ENCODE measurements around the gene NEU4. TPM values are rescaled to one million over a fixed set of nuclear protein-coding genes. Genes with fewer than 3 reads are reported as not detected.
A peak's percentile ranks its signal among the peaks of the same experiment; 100 is the strongest.
"Not testable (repeated sequence)": the region's sequence is repeated elsewhere in the genome, so short reads cannot be mapped to it uniquely, and the experiment has no call there.

NEU4 gene
- total RNA-seq, result 9.4 TPM

DNA sequence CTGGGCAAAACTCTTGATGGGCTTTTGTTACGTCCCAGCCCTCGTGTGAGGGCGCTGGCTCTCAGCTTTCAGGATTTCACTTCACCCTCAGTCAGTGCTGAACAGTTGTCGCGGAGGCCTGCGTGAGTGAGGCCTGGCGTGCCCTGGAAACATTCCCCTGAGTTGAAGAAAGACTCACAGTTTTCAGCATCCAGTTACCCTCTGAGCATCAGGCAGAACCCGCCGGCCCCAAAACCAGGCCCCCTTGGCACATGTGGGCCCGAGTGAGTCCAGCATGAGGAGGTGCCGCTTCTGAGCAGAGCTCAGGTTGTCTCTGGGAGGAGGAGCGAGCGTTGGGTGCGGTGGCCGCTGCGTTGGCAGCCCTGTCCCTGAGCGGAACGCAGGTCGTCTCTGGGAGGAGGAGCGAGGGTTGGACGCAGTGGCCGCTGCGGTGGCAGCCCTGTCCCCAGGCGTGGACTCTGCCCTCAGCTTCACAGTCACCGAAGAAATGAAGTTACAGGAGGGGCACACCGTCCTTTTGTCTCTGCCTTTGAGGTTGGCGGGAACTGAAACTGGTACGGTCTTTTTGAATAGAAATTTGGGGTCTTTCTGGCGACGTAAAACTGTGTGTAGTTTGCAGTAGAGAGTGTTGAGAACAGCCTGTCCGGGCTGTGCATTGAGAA, at the start of gene NEU4:
NEU4 (plus strand) TSS at position 473 of the 662 bp plus-strand sequence. CDS start 5,292 bp downstream, outside the sequence.
- DNase-seq, result peak; percentile 78

GRCh38 chr2:241759893-241760292, 49.1 kb upstream of the NEU4 start:
- DNase-seq, result not testable (repeated sequence)

GRCh38 chr2:241760301-241760771, 48.7 kb upstream of the NEU4 start:
- DNase-seq, result no peak

DNA sequence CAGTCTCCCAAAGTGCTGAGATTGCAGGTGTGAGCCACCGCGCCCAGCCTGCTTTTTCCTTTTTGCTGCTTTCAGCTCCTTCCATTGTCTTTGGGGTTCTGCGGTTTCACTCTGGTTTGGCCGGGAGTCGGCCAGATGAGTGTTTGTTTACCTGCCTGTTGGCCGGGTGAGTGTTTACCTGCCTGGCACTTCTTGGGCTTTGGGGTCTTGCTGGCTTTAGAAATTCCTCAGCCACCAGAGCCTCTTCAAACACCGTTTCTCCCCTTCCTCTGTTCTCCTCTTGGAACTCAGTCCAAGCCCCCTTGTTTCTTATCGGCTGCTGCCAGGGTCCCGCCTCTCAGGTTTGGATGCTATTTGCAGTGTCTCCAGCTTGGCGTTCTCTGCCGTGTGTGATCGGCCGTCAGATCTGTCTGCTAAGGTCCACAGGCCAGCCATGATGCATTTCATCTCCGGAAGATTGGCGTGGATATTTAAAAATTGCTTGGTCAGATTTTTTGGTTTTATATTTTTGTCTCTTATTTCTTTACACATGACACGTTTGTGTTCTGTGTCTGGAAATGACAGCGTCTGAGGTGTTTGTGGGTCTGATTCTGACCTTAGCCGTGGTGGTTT, 46.6 kb upstream of the NEU4 start:
- DNase-seq, result no peak

DNA sequence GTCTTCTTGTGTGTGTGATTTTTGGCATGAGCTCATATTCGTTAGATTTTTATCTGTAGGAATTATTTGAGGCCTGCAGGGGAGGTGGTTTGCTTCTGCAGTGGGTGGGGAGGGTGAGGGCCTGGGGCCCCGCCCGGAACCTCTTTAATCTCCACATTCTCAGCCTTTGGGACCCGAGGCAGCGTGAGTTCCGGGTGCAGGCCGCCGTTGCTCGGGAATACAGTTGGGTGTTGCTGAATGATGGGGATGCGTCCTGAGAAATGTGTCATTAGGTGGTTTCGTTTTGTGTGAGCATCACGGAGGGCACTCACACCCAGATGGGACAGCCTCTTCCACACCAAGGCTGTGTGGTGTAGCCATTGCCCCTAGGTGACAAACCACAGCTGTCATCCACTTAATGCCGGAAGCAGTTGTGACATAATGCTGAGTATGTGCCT, 46.0 kb upstream of the NEU4 start:
- DNase-seq, result no peak

- DNase-seq, result no peak
Observed at GRCh38 chr2:241763551-241764274, 45.3 kb upstream of the NEU4 start.

DNA sequence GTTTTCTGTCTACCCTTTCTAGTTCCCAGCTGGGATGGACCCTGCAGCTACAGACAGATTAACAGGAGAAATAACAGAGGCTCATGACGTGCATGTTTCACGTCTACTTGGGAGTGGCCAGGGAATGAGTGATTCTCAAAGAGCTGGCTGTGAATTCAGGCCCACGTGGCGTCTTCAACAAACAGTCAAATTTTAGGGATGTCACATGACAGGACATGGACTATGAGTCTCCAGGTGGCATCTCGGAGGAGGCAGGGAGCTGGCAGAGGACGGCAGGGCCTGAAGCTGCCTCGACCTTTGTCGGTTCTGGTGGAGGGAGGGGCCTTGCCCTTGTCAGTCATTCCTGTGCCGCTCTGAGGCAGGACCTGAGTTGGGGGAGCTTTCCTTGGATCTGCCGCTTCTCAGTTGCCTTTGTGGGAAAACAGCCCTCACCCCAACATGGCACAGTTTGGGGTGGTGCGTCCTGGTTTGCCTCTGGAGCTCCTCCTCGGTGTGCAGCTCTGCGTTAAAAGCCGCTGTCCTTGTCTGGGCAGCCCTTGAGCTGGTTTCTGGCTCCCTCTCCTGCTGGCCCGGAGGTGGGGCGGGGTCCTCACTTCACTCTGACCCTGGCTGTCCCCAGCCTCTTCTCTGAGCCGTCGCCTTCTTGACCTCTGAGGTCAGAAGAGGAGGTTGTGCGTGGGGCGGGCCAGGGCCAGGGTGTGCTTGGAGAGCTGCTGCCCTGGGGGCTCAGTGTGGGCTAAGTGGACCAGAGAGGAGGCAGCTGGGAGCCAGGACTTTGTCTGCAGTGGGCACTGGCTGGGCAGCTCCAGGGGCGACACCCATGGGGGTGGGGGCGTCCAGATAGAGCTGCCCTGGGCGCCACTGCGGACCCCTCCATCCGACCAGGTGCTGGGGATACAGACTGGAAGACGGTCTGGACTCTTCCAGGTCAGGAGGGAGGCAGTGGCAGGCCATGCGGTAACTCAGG, 44.4 kb upstream of the NEU4 start:
- peak; percentile 57 for DNase-seq

GRCh38 chr2:241767464-241768250, 41.3 kb upstream of the NEU4 start:
- no peak for DNase-seq

- no peak for DNase-seq
Observed at GRCh38 chr2:241768251-241768711, 40.7 kb upstream of the NEU4 start.

DNA sequence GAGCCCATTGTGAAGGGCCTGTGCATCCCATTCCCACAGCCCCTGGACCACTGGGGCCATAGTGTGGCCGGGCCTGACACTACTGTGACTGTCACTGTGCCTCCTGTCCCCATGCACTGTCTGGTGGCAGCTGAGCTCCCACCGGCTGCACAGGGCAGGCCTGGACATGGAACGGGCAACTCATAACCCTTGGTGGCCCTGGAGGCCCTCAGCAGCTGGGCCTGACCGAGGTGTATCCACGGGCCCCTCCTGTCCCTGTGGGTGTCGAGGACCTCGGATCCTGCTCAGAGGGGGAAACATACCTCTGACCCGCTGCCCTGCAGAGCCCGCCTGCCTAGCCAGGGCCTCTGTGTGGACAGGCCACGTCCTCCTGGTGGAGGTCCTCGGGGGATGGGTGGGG, 40.1 kb upstream of the NEU4 start:
- no peak for DNase-seq

DNA sequence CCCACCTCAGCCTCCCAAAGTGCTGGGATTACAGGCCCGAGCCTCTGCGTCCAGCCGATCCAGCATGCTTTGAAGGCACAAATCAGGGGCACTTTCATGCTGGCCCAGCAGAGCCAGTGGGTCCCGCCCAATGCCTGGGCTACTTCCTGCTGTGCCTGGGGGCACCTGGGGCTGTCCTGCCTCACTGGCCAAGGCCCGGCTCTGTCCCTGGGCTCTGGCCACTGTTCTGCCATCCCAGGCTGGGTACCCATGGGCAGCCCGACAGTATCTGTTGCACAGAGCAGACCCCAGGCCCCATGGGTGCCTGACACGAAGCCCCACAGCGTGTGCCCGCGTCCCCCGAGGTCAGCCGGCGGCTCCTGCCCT, 39.2 kb upstream of the NEU4 start:
- no peak for DNase-seq

DNA sequence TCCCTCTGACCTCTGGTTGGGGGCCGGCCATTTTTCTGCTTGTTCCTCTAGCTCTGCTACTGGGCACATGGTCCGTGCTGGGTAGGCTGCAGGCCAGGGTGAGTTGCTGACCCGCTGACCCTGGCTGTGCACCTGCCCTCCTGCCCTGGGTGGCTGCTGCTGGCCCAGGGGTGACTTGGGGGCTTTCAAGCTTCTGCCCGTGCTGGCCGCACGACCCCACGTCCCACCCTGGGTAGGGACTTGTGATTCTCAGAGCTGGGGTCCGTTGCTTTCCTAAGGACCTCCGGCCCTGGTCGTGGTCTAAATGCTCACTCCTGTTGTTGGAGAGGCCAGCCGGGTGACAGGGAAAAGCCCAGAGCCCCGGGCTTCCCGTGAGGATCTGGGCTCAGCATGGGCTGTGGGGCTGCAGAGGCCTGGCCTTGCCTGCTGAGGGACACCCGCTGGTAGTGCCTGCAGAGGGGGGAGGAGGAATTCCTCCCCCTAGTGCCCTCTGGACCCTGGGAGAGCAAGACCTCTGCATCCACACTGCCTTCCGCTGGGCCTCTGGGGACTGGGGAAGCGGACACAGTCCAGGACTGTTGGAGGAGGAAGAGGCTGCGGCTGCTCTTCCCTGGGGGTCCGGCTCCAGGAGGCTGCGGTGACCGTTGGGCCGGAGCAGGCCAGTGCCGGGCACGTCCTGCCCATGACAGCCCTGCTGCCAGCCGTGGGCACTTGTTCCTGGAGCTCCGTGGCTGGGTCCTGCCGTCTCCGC, 38.6 kb upstream of the NEU4 start:
- no peak for DNase-seq

- DNase-seq, result no peak
Observed at GRCh38 chr2:241770936-241771285, 38.1 kb upstream of the NEU4 start.

DNA sequence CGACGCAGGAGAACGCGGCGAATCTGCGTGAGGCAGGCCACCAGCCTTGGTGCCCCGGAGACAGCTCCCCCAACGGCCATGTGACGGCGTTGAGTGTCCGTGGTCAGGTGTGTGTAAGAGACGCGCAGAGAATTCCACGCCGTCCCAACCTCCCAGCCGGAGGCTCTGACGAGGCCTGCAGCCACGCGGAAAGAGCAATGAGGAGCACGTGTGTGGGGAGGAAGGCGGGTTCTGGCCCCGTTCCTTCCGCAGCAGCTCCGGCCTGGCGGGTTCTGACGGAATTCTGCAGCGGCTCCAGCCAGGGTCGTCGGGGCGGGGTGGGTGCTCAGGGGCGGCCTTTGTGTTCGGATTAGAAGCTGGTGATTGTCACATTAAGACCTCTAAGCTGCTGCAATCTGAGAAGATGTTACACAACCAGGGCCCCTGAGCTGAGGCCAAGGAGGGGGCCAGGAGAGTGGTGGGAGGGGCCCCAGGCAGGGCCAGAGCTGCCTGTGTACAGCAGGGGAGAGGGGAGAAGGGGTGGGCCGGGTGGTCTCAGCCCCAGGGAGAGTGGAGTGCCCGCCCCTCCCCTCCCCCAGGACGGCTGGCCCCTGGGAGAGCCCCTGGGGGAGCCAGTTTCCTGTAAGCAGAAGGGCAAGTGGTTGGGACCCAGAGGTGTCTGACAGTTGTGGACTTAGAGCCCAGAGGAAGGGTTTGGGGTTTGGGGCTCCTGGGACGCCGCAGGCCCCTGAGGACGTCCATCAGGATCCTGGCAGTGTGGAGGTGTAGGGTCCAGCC, 37.5 kb upstream of the NEU4 start:
- peak; percentile 48 for DNase-seq

DNA sequence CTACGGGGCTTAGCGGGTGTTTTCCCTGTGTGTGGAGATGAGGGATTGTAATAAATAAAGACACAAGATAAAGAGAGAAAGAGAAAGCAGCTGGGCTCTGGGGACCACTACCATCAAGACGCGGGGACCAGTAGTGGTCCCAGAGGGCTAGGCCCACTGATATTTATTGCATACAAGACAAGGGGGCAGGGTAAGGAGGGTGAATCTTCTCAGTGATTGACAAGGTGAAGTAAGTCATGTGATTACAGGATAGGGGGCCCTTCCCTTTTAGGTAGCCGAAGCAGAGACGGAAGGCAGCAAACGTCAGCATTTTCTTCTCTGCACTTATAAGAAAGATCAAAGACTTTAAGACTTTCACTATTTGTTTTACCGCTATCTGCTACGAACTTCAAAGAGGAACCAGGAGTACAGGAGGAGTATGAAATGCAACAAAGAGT, 36.9 kb upstream of the NEU4 start:
- no peak for DNase-seq

- DNase-seq, result no peak
Observed at GRCh38 chr2:241773511-241774418, 35.2 kb upstream of the NEU4 start.

DNA sequence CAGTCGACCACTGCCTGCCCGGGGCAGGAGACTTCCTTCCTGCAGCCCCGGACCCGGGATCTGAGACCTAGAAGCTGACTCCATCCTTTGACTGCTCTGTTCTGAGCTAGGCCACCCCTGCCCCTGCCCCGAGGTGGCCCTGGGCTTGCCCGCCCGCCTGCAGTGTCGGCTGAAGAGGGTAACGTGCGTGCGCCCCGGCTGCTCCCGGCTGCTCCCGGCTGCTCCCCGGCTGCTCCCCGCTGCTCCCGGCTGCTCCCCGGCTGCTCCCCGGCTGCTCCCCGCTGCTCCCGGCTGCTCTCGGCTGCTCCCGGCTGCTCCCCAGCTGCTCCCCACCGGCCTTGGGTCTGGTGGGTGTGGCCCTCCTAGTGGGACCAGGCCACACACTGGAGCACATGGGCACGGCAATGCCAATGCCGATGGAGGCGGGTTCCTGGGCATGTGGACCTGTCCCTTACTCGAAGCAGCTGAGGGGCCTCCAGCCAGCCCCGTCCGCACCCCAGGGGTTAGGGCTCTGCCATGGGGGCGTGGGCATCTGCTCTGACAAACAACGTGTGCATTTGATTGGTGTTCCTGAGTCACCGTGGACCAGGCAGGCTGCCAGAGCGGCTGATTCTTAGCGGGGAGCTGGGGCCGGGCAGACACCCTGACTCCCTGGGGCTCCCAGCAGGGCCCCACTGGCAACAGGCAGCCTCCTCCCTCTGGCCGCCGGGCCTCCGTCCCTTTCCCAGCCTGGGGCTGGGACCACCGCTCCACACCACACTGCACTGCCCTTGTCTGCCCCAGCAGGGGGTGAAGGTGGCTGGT, 34.4 kb upstream of the NEU4 start:
- DNase-seq, result no peak

Measured in tongue (tissue), 2 donors.